Measurements from ENCODE around the gene SP100.

SP100 gene

GRCh38 chr2:230411570-230412370 lies 4.2 kb upstream of the SP100 start:
- DNase-seq (ENCODE audit: low read depth): peak; percentile 43
- TF ChIP-seq, protein P1, sequence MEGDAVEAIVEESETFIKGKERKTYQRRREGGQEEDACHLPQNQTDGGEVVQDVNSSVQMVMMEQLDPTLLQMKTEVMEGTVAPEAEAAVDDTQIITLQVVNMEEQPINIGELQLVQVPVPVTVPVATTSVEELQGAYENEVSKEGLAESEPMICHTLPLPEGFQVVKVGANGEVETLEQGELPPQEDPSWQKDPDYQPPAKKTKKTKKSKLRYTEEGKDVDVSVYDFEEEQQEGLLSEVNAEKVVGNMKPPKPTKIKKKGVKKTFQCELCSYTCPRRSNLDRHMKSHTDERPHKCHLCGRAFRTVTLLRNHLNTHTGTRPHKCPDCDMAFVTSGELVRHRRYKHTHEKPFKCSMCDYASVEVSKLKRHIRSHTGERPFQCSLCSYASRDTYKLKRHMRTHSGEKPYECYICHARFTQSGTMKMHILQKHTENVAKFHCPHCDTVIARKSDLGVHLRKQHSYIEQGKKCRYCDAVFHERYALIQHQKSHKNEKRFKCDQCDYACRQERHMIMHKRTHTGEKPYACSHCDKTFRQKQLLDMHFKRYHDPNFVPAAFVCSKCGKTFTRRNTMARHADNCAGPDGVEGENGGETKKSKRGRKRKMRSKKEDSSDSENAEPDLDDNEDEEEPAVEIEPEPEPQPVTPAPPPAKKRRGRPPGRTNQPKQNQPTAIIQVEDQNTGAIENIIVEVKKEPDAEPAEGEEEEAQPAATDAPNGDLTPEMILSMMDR (IDR thresholded peaks at IDR 0.05; ENCODE audit: insufficient read depth, low read depth, low read length, missing control alignments): no peak
- H3K4me3 ChIP-seq (ENCODE audit: low read length): peak overlapping the region; percentile 71

GRCh38 chr2:230412371-230412711 lies 3.7 kb upstream of the SP100 start:
- no peak for DNase-seq (ENCODE audit: low read depth)
- H3K4me3 ChIP-seq (ENCODE audit: low read length): peak overlapping the region; percentile 71
- TF ChIP-seq, protein P1 (IDR thresholded peaks at IDR 0.05; ENCODE audit: insufficient read depth, low read depth, low read length, missing control alignments): no peak

- no peak overlapping the region for H3K4me3 ChIP-seq (ENCODE audit: low read length)
- no peak for DNase-seq (ENCODE audit: low read depth)
- TF ChIP-seq, protein P1 (IDR thresholded peaks at IDR 0.05; ENCODE audit: insufficient read depth, low read depth, low read length, missing control alignments): no peak
These were observed 3.2 kb upstream of the SP100 start for GRCh38 chr2:230412846-230413245.

DNA sequence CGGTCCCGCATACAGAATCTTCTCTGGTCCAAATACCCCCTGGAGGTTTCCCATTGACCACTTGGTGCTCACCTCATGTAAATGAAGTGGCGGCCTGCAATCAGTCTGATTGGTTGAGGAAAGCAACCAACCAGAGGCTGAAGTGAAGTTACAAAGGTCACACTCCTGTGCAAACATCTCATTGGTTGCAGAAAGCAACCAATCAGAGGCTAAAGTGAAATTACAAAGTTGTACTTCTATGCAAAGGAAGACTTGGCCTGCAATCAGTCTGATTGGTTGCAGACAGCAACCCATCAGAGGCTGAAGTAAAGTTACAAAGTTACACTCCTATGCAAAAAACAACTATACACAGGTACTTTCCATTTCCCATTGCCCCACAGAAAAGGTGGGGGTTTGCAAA lies 2.5 kb upstream of the SP100 start:
- TF ChIP-seq, protein P1 (IDR thresholded peaks at IDR 0.05; ENCODE audit: insufficient read depth, low read depth, low read length, missing control alignments): no peak
- DNase-seq (ENCODE audit: low read depth): no peak
- no peak overlapping the region for H3K4me3 ChIP-seq (ENCODE audit: low read length)

- TF ChIP-seq, protein P1 (IDR thresholded peaks at IDR 0.05; ENCODE audit: insufficient read depth, low read depth, low read length, missing control alignments): no peak
- peak; percentile 73 for DNase-seq (ENCODE audit: low read depth)
- no peak overlapping the region for H3K4me3 ChIP-seq (ENCODE audit: low read length)
These were observed 1.7 kb upstream of the SP100 start for GRCh38 chr2:230414302-230414701.

DNA sequence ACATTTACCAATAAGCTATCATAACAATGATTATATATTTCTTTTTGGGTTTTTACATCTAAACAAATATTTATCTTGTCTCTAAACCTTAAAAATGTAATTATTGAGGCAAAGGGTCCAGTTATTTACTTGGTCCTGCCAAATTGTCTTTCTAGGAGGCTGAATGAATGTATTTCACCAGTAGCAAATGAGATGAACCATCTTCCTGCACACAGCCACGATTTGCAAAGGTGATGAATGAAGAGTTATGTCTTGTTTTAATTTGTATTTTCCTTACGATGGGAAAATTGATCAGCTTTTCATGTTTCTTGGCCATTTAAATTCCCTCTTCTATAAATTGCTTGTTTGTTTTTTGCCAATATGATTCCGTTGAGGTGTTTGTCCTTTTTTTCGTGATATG lies 1.4 kb downstream of the SP100 start:
- peak overlapping the region; percentile 61 for H3K4me3 ChIP-seq (ENCODE audit: low read length)
- no peak for DNase-seq (ENCODE audit: low read depth)
- TF ChIP-seq, protein P1 (IDR thresholded peaks at IDR 0.05; ENCODE audit: insufficient read depth, low read depth, low read length, missing control alignments): no peak
